Prostate gland (tissue), 2 donors: Measurements from ENCODE around the gene PTPN18.

Source experiments
- POLR2A ChIP-seq: fragments of 450-650 bp; IDR thresholded peaks from one replicate; pipeline ENCODE4 v1.6.1; 2016; ENCODE audit warnings: antibody characterized with exemption, mild to moderate bottlenecking
- POLR2AphosphoS5 ChIP-seq: sonication (generic); formaldehyde crosslinking; IDR thresholded peaks from one replicate; pipeline ENCODE4 v1.6.1; 2017; ENCODE audit warnings: antibody characterized with exemption
- TF ChIP-seq, protein P1 (sequence below), 4 experiments: fragments of 200-600 bp in 2 of 4; fragments of 450-650 bp in 2 of 4; sonication (generic) in 2 of 4; IDR thresholded peaks; 1 replicate in 3 of 4; 2 replicates in 1 of 4; pipeline ENCODE4 v1.5.1; 2016 to 2019; ENCODE audit warnings: antibody characterized with exemption in 4 of 4, mild to moderate bottlenecking in 2 of 4, moderate library complexity in 2 of 4

DNA sequence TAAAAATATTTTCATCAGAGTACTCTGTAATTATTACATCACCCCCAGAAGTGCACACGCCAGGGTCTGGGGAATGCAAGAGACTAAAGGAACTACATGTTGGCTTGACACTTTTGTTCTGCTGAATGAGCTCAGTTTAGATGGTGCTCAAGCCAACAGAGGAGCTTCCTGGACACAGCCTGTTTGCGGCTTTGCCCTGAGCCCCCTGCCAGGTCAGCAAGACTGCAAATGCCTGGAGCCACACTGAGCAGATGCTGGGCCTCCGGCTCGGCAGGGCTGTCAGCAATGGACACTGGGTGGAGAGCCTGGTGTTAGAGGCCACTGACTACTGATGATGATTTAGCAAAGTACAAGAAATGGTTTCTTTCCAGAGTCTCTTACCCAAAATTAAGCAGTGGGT, 31.9 kb downstream of the PTPN18 start:
- TF ChIP-seq POLR2A: no peak
- TF ChIP-seq, protein P1, sequence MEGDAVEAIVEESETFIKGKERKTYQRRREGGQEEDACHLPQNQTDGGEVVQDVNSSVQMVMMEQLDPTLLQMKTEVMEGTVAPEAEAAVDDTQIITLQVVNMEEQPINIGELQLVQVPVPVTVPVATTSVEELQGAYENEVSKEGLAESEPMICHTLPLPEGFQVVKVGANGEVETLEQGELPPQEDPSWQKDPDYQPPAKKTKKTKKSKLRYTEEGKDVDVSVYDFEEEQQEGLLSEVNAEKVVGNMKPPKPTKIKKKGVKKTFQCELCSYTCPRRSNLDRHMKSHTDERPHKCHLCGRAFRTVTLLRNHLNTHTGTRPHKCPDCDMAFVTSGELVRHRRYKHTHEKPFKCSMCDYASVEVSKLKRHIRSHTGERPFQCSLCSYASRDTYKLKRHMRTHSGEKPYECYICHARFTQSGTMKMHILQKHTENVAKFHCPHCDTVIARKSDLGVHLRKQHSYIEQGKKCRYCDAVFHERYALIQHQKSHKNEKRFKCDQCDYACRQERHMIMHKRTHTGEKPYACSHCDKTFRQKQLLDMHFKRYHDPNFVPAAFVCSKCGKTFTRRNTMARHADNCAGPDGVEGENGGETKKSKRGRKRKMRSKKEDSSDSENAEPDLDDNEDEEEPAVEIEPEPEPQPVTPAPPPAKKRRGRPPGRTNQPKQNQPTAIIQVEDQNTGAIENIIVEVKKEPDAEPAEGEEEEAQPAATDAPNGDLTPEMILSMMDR (IDR thresholded peaks at IDR 0.05): no peak
- no peak for TF ChIP-seq POLR2AphosphoS5
